Muscle of leg (tissue), 16 donors: Measurements from ENCODE around the gene PLXNA4. TPM values are rescaled to one million over a fixed set of nuclear protein-coding genes. Genes with fewer than 3 reads are reported as not detected.

Experiments used
- DNase-seq: peaks from one replicate; pipeline ENCODE4 v3.0.0; 2013
- H3K27ac ChIP-seq: one replicate; pipeline ENCODE4 v1.5.1; 2013; ENCODE audit warnings: mild to moderate bottlenecking, low read length, control low read depth
- H3K27me3 ChIP-seq: one replicate; pipeline ENCODE4 v1.6.1; 2013; ENCODE audit warnings: low read length; ENCODE audit not compliant: control insufficient read depth, insufficient read depth
- H3K36me3 ChIP-seq: one replicate; pipeline ENCODE4 v1.6.1; 2013; ENCODE audit warnings: low read length; ENCODE audit not compliant: control insufficient read depth, insufficient read depth
- H3K4me1 ChIP-seq: one replicate; pipeline ENCODE4 v1.6.1; 2013; ENCODE audit warnings: low read length; ENCODE audit not compliant: control insufficient read depth, insufficient read depth
- H3K4me3 ChIP-seq: one replicate; pipeline ENCODE4 v1.5.1; 2013; ENCODE audit warnings: low read length, control low read depth
- H3K9me3 ChIP-seq: replicated peaks from 2 replicates; pipeline ENCODE4 v1.6.1; 2013; ENCODE audit warnings: low read depth, low read length; ENCODE audit not compliant: control insufficient read depth
- WGBS: methylation state at CpG from one replicate; pipeline ENCODE4 v1.1.5; 2013; ENCODE audit warnings: missing lambda C conversion rate; ENCODE audit not compliant: insufficient coverage; 5-methylcytosine and 5-hydroxymethylcytosine counted together
- long read RNA-seq, 11 donors: transcript quantifications; one replicate each; lab custom pipeline, GENCODE V29; 2026
- polyA plus RNA-seq, 8 donors: library from polyadenylated mRNA; unstranded; fragments of 120-200 nt; gene quantifications; one replicate each; pipeline versions ENCODE4 v1.2.1 to v1.2.3, GENCODE V29; 2013; ENCODE audit warnings: inconsistent platforms in 1 of 8, low replicate concordance in 1 of 8; ENCODE audit not compliant: insufficient read length in 8 of 8, insufficient read depth in 1 of 8
- total RNA-seq: library from RNA; stranded (reverse); fragments of 120-200 nt; gene quantifications from one replicate; pipeline ENCODE4 v1.2.4, GENCODE V29; 2013

Gene PLXNA4, protein sequence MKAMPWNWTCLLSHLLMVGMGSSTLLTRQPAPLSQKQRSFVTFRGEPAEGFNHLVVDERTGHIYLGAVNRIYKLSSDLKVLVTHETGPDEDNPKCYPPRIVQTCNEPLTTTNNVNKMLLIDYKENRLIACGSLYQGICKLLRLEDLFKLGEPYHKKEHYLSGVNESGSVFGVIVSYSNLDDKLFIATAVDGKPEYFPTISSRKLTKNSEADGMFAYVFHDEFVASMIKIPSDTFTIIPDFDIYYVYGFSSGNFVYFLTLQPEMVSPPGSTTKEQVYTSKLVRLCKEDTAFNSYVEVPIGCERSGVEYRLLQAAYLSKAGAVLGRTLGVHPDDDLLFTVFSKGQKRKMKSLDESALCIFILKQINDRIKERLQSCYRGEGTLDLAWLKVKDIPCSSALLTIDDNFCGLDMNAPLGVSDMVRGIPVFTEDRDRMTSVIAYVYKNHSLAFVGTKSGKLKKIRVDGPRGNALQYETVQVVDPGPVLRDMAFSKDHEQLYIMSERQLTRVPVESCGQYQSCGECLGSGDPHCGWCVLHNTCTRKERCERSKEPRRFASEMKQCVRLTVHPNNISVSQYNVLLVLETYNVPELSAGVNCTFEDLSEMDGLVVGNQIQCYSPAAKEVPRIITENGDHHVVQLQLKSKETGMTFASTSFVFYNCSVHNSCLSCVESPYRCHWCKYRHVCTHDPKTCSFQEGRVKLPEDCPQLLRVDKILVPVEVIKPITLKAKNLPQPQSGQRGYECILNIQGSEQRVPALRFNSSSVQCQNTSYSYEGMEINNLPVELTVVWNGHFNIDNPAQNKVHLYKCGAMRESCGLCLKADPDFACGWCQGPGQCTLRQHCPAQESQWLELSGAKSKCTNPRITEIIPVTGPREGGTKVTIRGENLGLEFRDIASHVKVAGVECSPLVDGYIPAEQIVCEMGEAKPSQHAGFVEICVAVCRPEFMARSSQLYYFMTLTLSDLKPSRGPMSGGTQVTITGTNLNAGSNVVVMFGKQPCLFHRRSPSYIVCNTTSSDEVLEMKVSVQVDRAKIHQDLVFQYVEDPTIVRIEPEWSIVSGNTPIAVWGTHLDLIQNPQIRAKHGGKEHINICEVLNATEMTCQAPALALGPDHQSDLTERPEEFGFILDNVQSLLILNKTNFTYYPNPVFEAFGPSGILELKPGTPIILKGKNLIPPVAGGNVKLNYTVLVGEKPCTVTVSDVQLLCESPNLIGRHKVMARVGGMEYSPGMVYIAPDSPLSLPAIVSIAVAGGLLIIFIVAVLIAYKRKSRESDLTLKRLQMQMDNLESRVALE (N-terminal part only)
- total RNA-seq (1.9 TPM), polyA plus RNA-seq (1 to 10 TPM; 1.3 to 3.3 (median 2.1) TPM)
- long read RNA-seq, donor 1, result 0 reads
- long read RNA-seq, donor 2, result 0 reads
- long read RNA-seq, donor 3, result 0 reads
- long read RNA-seq, donor 4, result 0 reads
- long read RNA-seq, donor 5, result 0 reads
- long read RNA-seq, donor 6, result 0 reads
- long read RNA-seq, donor 7, result 0 reads
- long read RNA-seq, donor 8, result 0 reads
- long read RNA-seq, donor 9, result 0 reads
- long read RNA-seq, donor 10, result 0 reads
- long read RNA-seq, donor 11, result 0 reads

DNA sequence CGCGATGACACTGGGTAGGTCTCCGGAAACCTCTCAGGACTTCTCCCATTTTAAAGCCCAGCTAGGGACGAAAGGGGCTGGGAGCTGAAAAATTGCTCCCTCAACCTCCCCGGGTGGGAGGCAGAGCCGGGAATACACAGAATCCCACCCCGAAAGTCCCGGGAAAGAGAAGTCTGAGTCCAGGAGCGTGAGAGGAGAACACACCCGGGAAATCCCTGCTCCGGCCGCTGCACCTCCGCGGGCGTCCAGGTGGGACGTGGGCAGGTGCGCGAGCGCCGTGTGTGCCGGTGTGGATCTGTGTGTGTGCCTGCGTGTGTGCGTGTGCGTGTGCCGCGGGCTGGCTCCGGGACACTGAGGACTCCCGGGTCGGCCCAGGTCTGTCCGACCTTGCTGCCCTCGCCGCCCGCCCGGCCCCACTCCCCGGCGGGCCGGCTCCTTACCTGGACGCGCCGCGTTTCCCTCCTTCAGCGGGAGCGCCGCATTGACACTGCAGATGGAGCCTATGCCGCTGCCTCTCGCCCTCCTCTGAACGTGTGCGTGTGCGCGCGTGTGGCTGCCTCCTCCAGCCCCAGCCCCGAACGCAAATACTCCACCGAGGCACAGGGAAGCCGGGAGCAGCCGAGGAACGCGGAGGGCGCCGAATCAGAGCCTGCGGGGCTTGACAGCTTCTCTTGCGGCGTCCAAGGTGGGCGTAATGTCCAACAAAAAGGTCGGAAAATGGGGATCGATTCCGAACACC, at the start of gene PLXNA4:
TSS of gene PLXNA4 (minus strand) at position 489 of the 739 bp plus-strand sequence. CDS start 67,777 bp downstream, outside the sequence.
- Histone ChIP-seq H3K4me1 (peaks cover 20% of the 10 kb centered on the region), H3K27ac (no peak within 1 kb of the TSS), H3K9me3 (no peaks in the 10 kb centered on the region), H3K27me3 (peaks cover 67% of the 10 kb centered on the region), H3K4me3 (peak within 1 kb of the TSS; percentile 22), H3K36me3 (no peaks in the 10 kb centered on the region)
- DNase-seq, result peak; percentile 17
- under 1% methylated on average over 66 of the region's 67 CpGs for WGBS

DNA sequence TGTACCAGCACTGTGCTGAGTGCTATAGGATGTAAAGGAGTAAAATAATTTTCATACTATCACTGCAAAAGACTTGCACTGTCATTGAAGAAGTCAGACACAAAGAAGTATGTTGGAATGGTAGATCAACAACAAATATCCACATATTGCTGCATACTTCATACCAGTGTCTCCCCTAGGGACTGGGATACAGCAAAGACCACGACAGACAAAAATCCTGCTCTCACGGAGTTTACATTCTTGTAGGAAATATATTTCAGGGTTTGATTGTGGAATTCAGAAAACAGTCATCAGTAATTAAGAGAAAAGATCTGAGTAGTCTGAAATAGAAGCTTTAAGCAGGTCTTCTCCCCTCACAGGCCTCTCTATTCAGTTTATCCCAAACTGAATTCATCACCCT, 49.4 kb upstream of the PLXNA4 start:
- H3K4me3 ChIP-seq, result no peak overlapping the region
- H3K27ac ChIP-seq, result no peak overlapping the region
- no peaks in the 10 kb centered on the region for H3K9me3 ChIP-seq
- no CpG with 5 or more reads among the region's 2 CpGs for WGBS
- no peaks in the 10 kb centered on the region for H3K4me1 ChIP-seq
- no peaks in the 10 kb centered on the region for H3K36me3 ChIP-seq
- H3K27me3 ChIP-seq, result no peaks in the 10 kb centered on the region
- no peak for DNase-seq

DNA sequence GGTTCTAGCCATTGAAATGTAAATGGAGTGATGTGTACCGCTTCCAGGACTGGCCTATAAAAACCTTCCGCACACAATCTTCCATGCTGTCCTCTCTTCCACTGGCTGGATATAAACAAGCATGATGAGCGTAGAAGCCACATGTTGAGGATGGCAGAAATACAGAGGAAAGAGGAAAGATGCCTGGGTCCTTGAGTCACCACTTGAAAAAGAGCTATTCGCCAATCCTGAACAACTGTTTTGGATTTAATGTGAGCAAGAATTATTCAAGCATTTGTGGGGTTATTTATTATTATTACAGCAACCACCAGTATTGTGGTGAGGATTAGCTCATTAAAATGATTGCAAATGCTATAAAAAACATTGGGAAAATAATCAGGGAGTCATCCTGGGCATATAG, 45.8 kb upstream of the PLXNA4 start:
- WGBS, result no CpG with 5 or more reads among the region's 4 CpGs
- Histone ChIP-seq H3K9me3 (no peaks in the 10 kb centered on the region), H3K4me1 (no peaks in the 10 kb centered on the region), H3K27ac (no peak overlapping the region), H3K27me3 (no peaks in the 10 kb centered on the region), H3K36me3 (no peaks in the 10 kb centered on the region), H3K4me3 (no peak overlapping the region)
- no peak for DNase-seq

DNA sequence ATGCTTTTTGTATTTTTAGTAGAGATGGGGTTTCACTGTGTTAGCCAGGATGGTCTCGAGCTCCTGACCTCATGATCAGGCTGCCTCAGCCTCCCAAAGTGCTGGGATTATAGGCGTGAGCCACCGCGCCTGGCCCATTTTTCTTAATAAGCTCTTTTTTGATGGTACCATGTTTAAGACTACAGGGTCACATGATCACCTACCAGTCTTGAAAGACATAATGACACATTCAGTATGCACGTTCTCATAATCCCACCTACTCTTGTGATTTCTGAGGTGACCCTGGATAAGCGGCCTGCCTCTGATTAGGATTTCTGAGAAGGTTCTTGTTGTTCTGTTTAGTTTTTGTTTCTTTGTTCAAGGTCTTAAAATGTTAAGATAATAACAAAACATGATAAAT, 43.7 kb upstream of the PLXNA4 start:
- no peaks in the 10 kb centered on the region for H3K27me3 ChIP-seq
- 100% methylated on average over 4 of the region's 6 CpGs for whole genome bisulfite sequencing
- H3K27ac ChIP-seq, result no peak overlapping the region
- no peak for DNase-seq
- H3K4me1 ChIP-seq, result no peaks in the 10 kb centered on the region
- no peaks in the 10 kb centered on the region for H3K36me3 ChIP-seq
- no peak overlapping the region for H3K4me3 ChIP-seq
- H3K9me3 ChIP-seq, result no peaks in the 10 kb centered on the region

DNA sequence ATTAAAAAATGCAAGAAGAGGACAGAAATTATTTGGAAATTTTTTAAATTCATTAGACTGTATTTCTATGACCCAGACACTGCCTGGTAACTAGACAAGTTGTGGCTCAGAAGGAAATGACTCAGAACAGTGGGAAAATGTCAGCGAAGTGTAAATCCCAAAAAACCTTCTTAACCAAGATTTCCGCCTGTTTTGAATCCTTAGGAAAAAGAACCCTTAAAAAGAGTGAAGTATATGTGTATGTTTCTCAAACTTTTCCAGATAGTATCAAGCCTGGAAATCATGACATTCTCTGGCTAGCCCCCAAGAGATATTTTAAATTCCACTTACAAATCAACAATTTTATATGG, 42.7 kb upstream of the PLXNA4 start:
- Histone ChIP-seq H3K27me3 (no peaks in the 10 kb centered on the region), H3K4me3 (no peak overlapping the region), H3K36me3 (no peaks in the 10 kb centered on the region), H3K4me1 (peaks cover 5% of the 10 kb centered on the region), H3K9me3 (no peaks in the 10 kb centered on the region), H3K27ac (no peak overlapping the region)
- no peak for DNase-seq
- no CpG with 5 or more reads among the region's 2 CpGs for WGBS

DNA sequence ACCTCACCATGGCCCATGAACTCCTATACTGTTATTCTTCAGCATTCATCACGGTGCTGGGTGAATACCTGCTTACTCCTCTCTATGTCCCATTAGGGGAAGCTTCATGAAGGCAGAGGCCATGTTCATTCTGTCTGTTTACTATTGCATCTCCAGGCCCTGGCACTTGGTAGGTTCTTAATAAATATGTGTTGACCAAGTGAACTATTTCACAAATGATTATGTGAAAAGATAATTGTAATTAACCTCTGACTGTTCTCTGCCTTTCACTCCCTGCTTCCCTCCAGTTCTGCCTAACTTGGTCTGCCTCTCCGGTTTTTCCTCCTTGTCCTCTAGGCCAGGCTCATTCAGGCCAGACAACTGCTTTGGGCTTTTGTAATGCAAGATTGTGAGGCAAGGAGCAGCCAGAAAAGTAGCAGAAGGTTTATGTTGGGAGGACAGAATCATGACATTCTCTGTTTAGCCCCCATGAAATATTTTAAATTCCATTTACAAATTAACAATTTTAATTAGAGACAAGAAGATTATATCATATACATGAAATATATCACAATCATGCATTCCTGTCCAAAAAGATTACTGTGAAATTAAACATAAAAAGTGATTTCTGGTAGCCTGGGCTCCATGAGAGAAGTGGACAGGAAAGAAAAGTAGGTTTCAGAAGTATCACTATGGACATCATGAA, 42.1 kb upstream of the PLXNA4 start:
- WGBS, result no CpG with 5 or more reads among the region's 2 CpGs
- no peak for DNase-seq
- H3K4me1 ChIP-seq, result peaks cover 5% of the 10 kb centered on the region
- no peaks in the 10 kb centered on the region for H3K27me3 ChIP-seq
- no peak overlapping the region for H3K4me3 ChIP-seq
- H3K36me3 ChIP-seq, result no peaks in the 10 kb centered on the region
- H3K27ac ChIP-seq, result no peak overlapping the region
- no peaks in the 10 kb centered on the region for H3K9me3 ChIP-seq

DNA sequence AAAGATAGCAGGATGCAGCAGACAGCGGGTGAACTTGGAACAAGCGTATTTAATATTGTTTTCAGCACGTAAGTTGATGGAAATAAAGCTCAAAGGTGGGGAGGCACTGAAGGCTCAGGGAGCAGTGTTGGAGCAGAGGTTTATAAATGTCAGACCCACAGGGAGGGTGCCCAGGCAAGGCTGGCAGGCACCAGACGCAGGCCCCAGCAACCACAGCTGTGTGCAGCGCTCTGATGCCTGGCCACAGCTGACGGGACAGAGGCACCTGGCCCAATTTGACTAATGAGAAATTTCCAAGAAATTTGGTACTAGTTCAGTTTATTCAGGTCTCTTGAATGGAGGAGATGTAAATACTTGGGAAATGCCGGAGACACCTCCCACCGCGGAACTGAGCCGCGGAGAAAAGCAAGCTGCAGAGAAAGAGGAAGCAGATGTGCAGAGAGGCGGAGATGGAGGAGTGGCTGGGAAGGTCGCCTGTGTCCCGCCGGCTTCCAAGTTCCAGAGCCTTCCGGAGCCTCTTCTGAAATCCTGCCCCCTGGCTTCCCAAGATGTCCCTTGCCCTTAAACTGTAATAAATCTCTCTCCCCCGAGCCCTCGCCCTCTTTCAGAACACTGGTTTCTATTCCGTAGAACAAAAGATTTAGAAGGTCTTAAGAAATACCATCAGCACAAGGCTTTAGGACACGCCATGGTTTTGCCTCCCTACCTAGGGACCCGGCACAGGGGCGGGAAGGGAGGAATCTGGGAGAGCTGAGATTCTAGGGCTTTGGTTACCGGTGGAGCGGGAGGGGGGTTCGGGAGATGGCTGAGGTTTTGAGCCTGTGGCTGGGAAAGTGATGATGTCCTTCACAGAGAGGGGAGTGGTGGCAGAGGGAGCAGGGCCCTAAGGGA, 38.4 kb upstream of the PLXNA4 start:
- Histone ChIP-seq H3K27me3 (no peaks in the 10 kb centered on the region), H3K36me3 (no peaks in the 10 kb centered on the region), H3K9me3 (no peaks in the 10 kb centered on the region), H3K4me3 (peak overlapping the region; percentile 20), H3K4me1 (peaks cover 5% of the 10 kb centered on the region), H3K27ac (no peak overlapping the region)
- 15% methylated on average over 17 of the region's 25 CpGs for WGBS
- peak; percentile 81 for DNase-seq

DNA sequence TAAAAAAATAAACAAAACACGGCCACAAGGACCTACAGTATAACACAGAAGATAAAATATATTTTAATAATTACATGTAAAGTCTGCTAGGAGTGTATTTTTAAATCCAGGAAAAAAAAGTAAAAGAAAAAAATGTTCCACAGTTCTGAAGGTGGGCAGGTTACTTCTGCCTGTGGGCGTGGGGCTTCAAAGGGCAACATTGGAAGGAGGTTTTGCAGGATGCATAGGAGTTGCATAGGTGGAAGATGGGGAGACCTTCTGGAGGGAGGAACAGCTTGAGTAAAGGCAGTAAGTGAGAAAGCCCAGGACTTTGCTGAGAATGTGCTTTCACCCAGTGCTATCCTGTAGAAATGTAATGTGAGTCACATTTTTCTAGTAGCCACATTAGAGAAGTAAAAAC, 37.5 kb upstream of the PLXNA4 start:
- Histone ChIP-seq H3K9me3 (no peaks in the 10 kb centered on the region), H3K27ac (no peak overlapping the region), H3K4me1 (peaks cover 5% of the 10 kb centered on the region), H3K36me3 (no peaks in the 10 kb centered on the region), H3K4me3 (no peak overlapping the region), H3K27me3 (no peaks in the 10 kb centered on the region)
- no peak for DNase-seq
- WGBS, result 100% methylated on average over 1 of the region's 2 CpGs
